Germinal center (tissue), 1 donor: ENCODE results near the gene ANKRD11.
"Not testable (repeated sequence)": the region's sequence is repeated elsewhere in the genome, so short reads cannot be mapped to it uniquely, and the experiment has no call there.

Source experiments
- DNase-seq: peaks from one replicate; pipeline ENCODE4 v3.0.0; 2012; ENCODE audit warnings: mixed read lengths, low spot score

The ANKRD11 gene

DNA sequence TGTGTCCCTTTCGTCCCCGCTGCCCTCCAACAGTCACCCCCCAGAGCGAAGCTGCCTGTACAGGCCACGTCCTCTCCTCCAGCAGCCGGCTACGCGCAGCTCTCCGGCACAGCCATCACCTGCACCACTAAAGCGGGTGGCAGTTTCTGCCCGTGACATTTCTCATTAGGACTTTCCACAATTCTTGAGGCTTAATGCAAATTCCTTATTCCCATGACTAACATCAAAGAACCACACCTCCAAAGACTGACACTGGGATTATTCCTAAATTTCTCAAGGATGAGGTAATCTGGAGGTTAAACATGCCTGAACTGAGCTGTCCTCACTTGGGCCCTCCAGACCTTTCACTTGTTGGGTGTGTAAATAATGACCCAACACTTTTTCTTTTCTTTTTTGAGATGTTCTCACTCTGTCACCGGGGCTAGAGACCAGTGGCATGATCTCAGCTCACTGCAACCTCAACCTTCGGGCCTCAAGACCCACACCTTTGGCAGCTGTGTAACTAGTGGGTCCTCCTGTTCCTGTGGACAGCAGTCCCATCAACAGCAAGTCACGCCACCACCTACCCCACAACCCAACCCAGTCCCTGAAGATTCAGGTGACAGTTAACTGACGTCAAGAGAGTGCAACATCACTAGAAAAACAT lies 11.7 kb downstream of the ANKRD11 start:
- DNase-seq, result no peak

DNA sequence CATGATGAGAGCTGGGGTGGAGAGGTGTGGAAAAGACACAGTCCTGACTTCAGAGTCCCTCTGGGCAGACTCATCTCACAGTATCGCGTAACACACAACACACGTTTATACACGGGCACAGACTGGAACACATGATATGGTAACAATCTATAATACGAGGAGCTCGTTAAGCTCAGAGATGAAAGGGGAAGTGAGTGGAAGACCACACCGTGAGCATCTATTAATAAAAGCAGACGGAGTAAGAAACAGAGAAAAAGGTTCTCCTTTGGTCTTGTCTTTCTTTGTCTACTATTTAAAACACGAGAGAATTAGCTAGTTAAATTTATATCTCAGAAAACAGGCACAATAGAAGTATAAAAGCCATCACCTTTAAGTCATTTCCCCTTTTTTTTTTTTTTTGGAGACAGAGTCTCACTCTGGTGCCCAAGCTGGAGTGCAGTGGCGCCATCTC lies 13.5 kb downstream of the ANKRD11 start:
- DNase-seq, result peak; percentile 77

DNA sequence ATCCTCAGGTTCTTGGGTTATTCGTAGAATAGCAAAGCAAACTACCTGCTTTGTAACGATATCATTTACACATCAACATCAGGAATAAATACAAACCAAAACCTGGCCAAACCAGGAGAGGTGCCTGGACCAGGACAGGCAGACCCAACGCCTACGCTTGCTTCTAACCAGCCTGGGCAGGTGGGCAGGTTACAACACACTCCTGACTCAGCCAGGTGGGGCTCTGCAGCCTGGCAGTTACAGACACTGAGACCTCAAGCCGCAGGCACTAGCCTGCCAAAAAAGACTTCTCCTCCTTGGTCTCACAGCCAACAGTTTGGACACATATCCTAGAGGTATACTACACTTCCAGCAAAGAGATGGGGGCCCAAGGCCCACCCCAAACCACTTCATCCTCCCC lies 14.0 kb downstream of the ANKRD11 start:
- peak; percentile 21 for DNase-seq

DNA sequence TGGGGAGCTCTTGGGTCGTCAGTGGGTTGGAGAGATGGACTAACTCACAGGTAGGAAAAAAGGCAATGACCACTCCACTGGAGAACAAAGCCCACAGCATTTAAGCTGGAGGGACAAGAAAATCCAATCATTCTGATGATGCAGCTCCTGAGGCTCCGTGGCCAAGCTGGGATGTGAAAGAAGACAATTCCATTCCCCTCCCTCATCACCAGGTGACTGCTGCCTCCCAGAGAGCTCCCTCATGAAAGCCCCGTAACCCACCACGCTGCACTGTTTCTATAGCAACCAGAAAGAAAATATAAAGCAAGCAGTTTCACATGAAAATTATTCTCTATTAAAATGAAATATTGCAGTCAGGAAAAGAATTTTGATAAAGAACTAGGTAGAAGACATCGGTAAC lies 15.2 kb downstream of the ANKRD11 start:
- no peak for DNase-seq

DNA sequence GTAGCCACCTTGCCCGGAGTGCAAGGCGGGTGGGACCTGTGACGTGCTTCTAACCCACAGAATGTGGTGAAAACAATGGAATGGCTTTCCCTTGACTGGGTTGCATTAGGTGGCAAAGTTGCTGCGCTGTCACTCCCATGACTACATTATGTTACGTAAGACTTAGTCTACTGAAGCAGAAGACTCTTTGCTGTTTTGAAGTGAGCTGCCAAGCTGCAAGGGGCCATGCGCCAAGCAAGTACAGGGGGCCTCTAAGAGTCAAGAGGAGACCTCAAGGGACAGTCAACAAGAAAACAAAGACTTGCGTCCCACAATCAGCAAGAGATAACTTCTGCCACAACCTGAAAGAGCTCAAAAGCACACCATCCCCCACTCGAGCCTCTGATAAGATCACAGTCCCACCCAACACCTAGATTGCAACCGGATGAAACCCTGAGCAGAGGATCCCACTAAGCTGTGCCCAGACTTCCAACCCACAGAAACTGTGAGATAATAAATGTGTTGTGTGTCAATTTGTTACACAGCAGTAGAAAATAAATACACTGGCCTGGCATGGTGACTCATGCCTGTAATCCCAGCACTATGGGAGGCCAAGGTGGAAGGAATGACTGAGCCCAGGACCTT lies 16.5 kb downstream of the ANKRD11 start:
- DNase-seq, result no peak

DNA sequence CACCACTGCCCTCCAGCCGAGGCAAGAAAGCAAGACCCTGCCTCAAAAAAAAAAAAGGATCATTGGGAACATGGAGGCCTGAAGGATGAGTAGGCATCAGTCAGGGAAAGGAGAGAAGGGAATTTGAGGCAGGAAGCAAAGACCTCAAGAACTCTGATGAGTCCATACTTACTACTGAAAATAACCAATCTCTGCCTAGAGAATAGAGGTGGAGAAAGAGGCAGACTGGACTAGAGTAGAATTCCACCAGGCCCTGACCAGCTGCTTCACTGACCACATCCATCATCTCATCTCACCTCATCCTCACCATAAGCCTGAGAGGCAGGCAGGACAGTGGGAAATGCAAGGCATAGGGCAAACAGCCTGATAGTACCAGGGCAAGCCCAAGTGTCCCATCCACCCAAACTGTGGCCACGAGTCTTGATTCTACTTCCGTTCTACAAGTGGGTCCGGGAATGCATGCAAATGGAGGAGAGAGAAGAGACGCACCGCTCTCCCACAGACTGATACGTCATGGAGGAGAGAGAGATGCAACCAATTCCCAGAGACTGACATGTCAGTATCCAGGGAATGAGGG lies 17.1 kb downstream of the ANKRD11 start:
- no peak for DNase-seq

DNA sequence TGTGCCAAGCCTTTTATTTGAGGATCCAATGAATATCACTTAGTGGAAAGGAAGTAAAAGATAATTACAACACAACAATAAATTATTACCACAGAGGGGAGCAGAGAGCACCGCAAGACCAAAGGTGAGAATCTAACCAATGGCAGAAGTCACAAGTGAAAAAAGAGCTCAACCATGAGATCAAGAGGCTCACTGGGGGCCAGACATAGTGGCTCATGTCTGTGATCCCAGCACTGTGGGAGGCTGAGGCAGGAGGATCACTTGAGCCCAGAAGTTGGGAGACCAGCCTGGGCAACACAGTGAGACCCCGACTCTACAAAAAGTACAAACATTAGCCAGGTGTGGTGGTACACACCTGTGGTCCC lies 17.7 kb downstream of the ANKRD11 start:
- DNase-seq, result no peak

DNA sequence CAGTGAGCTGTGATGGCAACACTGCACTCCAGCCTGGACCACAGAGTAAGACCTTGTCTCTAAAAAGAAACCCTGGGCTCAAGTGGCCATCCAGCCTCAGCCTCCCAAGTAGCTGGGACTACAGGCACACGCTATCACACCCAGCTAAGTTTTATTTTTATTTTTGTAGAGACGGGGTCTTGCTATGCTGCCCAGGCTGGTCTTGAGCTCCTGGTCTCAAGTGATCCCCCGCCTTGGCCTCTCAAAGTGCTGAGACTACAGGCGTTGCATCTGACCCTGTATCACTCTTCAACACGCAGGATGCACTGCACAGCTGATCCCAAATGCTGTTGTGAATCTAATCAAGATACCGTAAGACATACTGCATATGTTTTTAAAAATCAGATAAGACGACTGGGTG lies 23.0 kb downstream of the ANKRD11 start:
- DNase-seq, result no peak

DNA sequence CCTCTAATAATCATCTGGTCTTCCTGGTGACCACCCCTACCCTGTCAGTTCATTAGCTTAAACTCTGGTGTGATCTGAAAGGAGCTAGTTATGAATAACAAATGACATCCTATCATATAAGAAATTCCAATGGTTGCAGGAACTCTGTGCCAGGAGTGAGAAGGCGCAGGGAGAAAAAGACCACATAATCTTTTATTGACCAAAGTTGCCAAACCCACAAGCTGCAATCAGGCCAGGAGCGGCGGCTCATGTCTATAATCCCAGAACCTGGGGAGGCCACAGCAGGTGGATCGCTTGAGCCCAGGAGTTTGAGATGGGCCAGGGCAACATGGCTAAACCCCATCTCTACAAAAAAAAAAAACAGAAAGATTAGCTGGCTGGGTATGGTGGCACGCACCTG lies 23.4 kb downstream of the ANKRD11 start:
- no peak for DNase-seq

DNA sequence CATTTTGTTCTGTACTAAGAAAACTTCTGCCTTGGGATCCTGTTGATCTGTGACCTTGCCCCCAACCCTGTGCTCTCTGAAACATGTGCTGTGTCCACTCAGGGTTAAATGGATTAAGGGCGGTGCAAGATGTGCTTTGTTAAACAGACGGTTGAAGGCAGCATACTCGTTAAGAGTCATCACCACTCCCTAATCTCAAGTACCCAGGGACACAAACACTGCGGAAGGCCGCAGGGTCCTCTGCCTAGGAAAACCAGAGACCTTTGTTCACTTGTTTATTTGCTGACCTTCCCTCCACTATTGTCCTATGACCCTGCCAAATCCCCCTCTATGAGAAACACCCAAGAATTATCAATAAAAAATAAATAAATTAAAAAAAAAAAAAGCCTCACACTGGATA lies 27.0 kb downstream of the ANKRD11 start:
- not testable (repeated sequence) for DNase-seq

DNA sequence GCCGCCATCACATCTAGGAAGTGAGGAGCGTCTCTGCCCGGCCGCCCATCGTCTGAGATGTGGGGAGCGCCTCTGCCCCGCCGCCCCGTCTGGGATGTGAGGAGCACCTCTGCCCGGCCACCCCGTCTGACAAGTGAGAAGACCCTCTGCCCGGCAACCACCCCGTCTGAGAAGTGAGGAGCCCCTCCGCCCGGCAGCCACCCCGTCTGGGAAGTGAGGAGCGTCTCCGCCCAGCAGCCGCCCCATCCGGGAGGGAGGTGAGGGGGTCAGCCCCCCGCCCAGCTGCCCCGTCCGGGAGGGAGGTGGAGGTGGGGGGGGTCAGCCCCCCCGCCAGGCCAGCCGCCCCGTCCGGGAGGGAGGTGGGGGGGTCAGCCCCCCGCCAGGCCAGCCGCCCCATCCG lies 27.7 kb downstream of the ANKRD11 start:
- DNase-seq, result not testable (repeated sequence)

DNA sequence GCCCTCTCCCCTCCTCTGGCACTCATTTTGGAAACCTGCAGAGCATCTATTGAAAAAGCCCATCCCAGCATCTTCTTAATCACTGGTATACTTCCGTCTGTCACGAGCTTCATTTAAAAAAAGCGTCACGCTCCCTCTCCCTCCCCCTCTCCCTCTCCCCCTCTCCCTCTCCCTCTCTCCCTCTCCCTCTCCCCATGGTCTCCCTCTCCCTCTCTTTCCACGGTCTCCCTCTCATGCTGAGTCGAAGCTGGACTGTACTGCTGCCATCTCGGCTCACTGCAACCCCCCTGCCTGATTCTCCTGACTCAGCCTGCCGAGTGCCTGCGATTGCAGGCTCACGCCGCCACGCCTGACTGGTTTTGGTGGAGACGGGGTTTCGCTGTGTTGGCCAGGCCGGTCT lies 28.5 kb downstream of the ANKRD11 start:
- DNase-seq, result not testable (repeated sequence)

DNA sequence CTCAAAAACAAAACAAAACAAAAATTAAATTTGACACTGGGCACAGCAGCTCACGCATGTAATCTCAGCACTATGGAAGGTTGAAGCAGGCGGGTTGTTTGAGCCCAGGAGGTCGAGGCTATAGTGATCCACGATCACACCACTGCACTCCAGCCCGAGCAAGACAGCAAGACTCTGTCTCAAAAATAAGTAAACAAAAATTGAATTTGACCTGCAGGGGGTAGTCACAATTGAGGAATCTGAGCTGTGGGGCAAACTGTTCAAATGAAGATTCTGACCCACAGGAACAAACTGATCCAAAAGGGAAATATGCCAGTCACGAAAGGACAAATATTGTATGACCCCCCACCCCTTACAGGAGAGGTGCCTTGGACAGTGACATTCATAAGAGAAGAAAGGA lies 29.8 kb downstream of the ANKRD11 start:
- DNase-seq, result no peak

DNA sequence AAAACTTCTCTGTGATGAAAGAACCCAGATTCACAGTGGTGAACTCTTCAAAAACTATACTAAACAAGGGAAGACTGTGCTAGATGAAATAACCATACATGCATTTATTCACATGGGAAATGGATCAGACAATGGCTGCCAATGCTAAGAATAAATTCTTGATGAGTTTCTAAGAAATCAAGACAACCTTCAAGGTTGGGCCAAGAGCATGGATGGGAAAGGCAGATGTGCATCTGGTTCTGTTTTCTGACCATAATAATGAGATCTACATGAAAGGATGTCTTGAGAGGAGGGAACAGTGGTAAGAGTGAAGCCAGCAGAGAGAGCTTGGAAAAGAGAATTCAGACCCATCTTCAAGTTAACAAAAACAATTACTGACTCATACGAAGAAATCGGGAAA lies 31.4 kb downstream of the ANKRD11 start:
- no peak for DNase-seq

DNA sequence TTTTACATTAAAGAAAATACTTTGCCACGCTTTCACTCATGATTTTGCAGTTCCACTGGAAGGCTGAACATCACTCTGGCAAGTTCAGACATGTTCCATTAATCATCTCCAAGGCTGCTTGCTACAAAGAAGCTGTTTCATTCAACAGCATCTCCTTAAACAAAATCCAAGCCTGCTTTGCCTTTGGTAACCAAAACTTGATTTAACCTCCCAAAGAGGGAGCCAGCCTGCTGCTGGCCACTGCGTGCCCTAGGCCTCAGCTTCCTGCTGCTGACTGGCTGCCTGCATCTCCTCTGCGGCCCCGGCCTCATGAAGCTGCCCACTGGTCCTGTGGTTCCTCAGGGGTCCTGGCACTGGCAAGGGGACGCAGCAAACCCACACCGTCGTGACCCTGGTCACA lies 31.8 kb downstream of the ANKRD11 start:
- no peak for DNase-seq

DNA sequence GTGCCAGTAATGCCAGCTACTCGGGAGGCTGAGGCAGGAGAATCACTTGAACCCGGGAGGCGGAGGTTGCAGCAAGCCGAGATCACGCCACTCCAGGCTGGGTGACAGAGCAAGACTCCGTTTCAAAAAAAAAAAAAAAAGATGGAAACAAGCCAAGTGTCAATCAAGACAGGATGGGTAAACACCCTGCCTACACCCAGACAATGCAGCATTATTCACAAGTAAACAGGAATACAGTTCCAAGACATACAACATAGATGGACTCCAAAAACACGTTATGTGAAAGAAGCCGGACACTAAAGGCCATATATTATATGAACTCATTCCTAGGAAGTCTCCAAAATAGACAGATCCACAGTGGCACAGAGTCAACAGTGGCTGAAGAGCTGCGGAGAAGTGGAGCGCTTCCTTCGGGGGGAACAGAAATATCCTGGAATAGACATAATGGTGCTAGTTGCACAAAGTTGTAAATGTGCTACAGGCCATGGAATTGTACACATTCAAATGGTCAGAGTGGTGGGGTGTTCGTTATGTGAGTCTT lies 33.9 kb downstream of the ANKRD11 start:
- no peak for DNase-seq

DNA sequence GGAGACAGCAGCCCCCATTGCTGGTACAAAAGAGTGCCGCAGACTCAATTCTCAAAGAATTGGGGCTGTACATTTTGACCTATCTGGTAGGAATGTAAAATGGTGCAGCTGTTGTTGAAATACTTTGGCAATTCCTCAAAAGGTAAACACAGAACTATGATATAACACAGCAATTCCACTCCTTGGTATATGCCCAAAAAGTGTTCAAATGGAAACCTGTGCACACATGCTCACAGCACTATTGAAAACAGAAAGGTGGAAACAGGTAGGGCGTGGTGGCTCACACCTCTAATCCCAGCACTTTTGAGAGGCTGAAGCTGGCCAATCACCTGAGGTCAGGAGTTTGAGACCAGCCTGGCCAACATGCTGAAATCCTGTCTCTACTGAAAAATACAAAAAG lies 34.7 kb downstream of the ANKRD11 start:
- DNase-seq, result no peak

DNA sequence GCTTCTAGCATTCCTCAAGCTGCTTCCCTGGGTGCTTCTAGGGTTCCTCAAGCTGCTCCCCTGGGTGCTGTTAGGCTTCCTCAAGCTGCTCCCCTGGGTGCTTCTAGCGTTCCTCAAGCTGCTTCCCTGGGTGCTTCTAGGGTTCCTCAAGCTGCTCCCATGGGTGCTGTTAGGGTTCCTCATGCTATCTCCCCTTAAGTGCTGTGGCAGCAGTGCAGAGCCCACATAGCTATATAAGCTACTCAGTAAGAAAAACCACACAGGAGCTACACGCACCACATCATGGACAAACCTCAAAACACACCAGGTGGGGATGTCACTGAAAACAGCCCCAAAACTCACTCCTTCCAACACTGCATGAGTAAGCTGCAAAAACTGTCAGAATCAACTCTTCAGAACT lies 35.2 kb downstream of the ANKRD11 start:
- DNase-seq, result no peak

DNA sequence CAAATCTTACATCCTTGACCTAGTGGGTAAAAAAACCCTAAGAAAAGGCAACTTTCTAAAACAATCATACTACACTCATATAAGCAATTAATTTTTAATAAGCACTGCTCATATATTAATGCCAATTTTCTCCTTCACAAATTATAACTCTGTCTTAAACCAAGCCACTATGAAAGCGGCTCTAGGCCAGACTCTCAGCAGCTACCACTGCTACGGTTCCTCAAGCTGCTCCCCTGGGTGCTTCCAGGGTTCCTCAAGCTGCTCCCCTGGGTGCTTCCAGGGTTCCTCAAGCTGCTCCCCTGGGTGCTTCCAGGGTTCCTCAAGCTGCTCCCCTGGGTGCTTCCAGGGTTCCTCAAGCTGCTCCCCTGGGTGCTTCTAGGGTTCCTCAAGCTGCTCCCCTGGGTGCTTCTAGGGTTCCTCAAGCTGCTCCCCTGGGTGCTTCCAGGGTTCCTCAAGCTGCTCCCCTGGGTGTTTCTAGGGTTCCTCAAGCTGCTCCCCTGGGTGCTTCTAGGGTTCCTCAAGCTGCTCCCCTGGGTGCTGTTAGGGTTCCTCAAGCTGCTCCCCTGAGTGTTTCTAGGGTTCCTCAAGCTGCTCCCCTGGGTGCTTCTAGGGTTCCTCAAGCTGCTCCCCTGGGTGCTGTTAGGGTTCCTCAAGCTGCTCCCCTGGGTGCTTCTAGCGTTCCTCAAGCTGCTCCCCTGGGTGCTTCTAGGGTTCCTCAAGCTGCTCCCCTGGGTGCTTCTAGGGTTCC lies 35.8 kb downstream of the ANKRD11 start:
- not testable (repeated sequence) for DNase-seq

DNA sequence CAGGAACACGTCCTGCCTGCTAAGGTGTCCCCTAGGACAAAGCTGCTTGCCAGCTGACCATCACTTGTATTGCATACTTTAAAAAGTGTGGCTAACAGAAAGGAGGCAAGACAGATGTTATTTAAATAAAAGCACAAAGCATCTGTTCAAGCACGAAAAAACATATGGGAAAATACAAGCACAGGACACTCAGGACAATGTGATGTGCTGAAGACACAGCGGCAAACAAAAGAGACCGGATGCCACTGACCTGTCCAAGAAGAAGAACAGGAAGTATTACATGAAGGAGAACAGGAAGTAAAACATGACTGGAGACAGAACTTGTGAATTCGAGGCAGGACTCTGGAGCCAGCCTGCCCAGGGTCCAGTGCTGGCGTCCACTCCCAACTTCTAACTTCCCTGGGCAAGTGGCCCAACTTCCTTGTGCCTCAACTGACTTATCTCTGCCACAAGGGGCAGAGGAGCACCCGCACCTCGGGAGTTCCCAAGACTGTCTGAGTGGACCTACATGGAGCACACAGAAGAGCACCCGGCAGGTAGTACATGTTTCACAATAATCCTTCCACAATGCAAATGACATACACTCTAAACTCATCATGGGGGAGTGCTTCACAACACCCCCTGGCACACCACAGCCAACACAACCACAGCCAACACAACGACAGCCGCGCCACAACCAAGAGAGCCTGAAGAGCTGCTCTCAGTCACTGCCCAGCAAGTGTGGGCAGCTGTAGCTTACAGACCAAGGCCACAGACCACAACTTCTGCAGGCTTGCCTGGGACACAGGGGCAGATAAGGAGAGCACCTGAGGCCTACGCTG lies 36.6 kb downstream of the ANKRD11 start:
- no peak for DNase-seq

DNA sequence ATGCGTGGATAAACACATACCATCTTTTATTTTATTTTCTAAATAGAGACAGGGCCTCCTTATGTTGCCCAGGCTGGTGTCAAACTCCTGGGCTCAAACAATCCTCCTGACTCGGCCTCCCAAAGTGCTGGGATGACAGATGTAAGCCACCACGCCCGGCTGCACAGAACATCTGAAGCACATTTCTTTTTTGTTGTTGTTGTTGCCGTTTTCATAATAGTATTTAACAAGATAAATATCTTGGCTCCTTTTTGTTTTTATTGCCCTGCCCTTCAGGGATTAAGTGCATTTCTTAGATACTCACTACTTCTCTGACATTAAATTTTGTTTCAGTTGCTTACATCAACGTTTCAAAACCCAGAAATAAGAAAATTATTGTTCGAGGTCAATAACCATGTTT lies 37.4 kb downstream of the ANKRD11 start:
- no peak for DNase-seq

DNA sequence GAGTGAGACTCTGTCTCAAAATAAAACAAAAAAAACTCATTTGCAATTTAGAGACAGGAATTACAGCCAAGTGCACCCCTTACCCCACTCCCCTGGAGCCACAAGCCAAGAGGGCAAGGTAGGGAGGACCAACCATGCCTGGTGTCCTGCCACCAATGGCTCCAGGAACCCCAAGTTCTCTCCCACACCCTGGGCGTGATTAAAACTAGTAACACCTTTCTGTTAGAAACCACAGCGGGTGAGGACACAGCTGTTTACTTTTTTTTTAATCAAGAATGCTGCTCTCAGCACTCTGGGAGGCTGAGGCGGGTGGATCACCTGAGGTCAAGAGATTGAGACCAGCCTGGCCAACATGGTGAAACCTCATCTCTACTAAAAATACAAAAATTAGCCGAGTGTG lies 38.1 kb downstream of the ANKRD11 start:
- no peak for DNase-seq
